ENCODE measurements around the gene ASCL2. TPM values are rescaled to one million over a fixed set of nuclear protein-coding genes. Genes with fewer than 3 reads are reported as not detected.

Gene ASCL2
- total RNA-seq, 4 donors from 2014 or later = 1.0 to 1.6 (median 1.5) TPM; not detected in 1

- Histone ChIP-seq H3K9me3 (no peaks in the 10 kb centered on the region), H3K4me3 (no peak overlapping the region), H3K36me3 (no peaks in the 10 kb centered on the region), H3K27ac (no peak overlapping the region), H3K27me3 (no peaks in the 10 kb centered on the region), H3K4me1 (no peaks in the 10 kb centered on the region)
- intact Hi-C loops (cut with DNase I; ENCODE audit: low total_unique reads) = no loop called here
- TF ChIP-seq POLR2A (IDR thresholded peaks at IDR 0.05) (no peak), CTCF (IDR thresholded peaks at IDR 0.05) (no peak)
- DNase-seq = no peak
Measured at GRCh38 chr11:2259466-2259830, 10.9 kb downstream of the ASCL2 start.

- Histone ChIP-seq H3K4me1 (no peaks in the 10 kb centered on the region), H3K27me3 (no peaks in the 10 kb centered on the region), H3K9me3 (no peaks in the 10 kb centered on the region), H3K4me3 (no peak overlapping the region), H3K27ac (no peak overlapping the region), H3K36me3 (no peaks in the 10 kb centered on the region)
- intact Hi-C loops (cut with DNase I; ENCODE audit: low total_unique reads) = no loop called here
- no peak for TF ChIP-seq POLR2A (IDR thresholded peaks at IDR 0.05)
- no peak for DNase-seq
Measured at GRCh38 chr11:2258501-2259465, 11.6 kb downstream of the ASCL2 start.

GRCh38 chr11:2256951-2257700, 13.3 kb downstream of the ASCL2 start:
- H3K27ac ChIP-seq = no peak overlapping the region
- TF ChIP-seq CTCF (IDR thresholded peaks at IDR 0.05) (no peak), POLR2A (IDR thresholded peaks at IDR 0.05) (no peak)
- intact Hi-C loops (cut with DNase I; ENCODE audit: low total_unique reads) = no loop called here
- H3K4me3 ChIP-seq = no peak overlapping the region
- DNase-seq = no peak
- H3K36me3 ChIP-seq = no peaks in the 10 kb centered on the region
- no peaks in the 10 kb centered on the region for H3K9me3 ChIP-seq
- no peaks in the 10 kb centered on the region for H3K4me1 ChIP-seq
- H3K27me3 ChIP-seq = no peaks in the 10 kb centered on the region

- Histone ChIP-seq H3K4me1 (no peaks in the 10 kb centered on the region), H3K9me3 (no peaks in the 10 kb centered on the region), H3K36me3 (no peaks in the 10 kb centered on the region), H3K27ac (no peak overlapping the region), H3K27me3 (no peaks in the 10 kb centered on the region), H3K4me3 (no peak overlapping the region)
- no peak for TF ChIP-seq POLR2A (IDR thresholded peaks at IDR 0.05)
- no peak for TF ChIP-seq CTCF (IDR thresholded peaks at IDR 0.05)
- DNase-seq = no peak
- intact Hi-C loops (cut with DNase I; ENCODE audit: low total_unique reads) = no loop called here
Measured at GRCh38 chr11:2256293-2256913, 14.0 kb downstream of the ASCL2 start.

GRCh38 chr11:2252018-2252417, 18.4 kb downstream of the ASCL2 start:
- TF ChIP-seq CTCF (IDR thresholded peaks at IDR 0.05) (no peak), POLR2A (IDR thresholded peaks at IDR 0.05) (no peak)
- no peaks in the 10 kb centered on the region for H3K4me1 ChIP-seq
- DNase-seq = no peak
- no peaks in the 10 kb centered on the region for H3K36me3 ChIP-seq
- H3K9me3 ChIP-seq = no peaks in the 10 kb centered on the region
- no peak overlapping the region for H3K27ac ChIP-seq
- intact Hi-C loops (cut with DNase I; ENCODE audit: low total_unique reads) = no loop called here
- no peak overlapping the region for H3K4me3 ChIP-seq
- H3K27me3 ChIP-seq = no peaks in the 10 kb centered on the region

Data from uterus (tissue), 4 donors.